ENCODE data around the gene CRISPLD2.

The CRISPLD2 gene

DNA sequence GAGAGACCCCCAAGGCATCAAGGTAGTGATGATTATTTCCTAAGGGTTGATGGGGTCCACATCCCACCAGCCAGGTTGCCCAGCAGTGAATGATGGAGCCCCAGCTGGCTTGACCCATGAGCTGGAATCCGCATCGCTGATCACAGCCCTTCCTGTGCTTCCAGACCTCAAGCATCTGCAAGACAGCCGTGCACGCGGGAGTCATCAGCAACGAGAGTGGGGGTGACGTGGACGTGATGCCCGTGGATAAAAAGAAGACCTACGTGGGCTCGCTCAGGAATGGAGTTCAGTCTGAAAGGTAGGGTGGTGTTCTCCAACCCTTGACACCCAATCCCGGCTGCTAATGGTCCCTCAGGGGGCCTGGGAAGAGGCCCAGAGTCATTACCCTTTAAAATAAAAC, 69.3 kb downstream of the CRISPLD2 start:
- Histone ChIP-seq H3K4me3 (ENCODE audit: low read depth, low read length) (no peak overlapping the region), H3K36me3 (ENCODE audit: control insufficient read depth in 2 of 2, insufficient read depth in 1 of 2, low read length in 2 of 2) (no peaks in the 10 kb centered on the region), H3K9me3 (ENCODE audit: control insufficient read depth, insufficient read depth, low read depth, low read length) (no peaks in the 10 kb centered on the region), H3K4me1 (ENCODE audit: control insufficient read depth, insufficient read depth, low read length) (no peaks in the 10 kb centered on the region), H3K27ac (ENCODE audit: extremely low read depth, low read depth, low read length) (no peak overlapping the region)
- CTCF ChIA-PET: interaction anchor here (1.2 kb wide), 1 partner anchor 63 kb away, joined by 3 read pairs; no protein-coding TSS in a partner anchor
- POLR2A ChIA-PET: interaction anchor here (0.8 kb wide), 1 partner anchor 11 kb away, joined by 3 read pairs; no protein-coding TSS in a partner anchor
- TF ChIP-seq ZNF37A (tag by site-specific recombination; IDR thresholded peaks at IDR 0.05) (no peak), ZNF157 (tag by site-specific recombination; IDR thresholded peaks at IDR 0.05) (no peak), ZNF514 (tag by site-specific recombination; IDR thresholded peaks at IDR 0.05) (no peak), ZNF202 (tag by site-specific recombination; IDR thresholded peaks at IDR 0.05; ENCODE audit: borderline replicate concordance) (no peak), KLF7 (tag by site-specific recombination; IDR thresholded peaks at IDR 0.05; ENCODE audit: borderline replicate concordance) (no peak), ZNF501 (tag by site-specific recombination; IDR thresholded peaks at IDR 0.05) (no peak), ZFP69B (tag by site-specific recombination; IDR thresholded peaks at IDR 0.05) (no peak), ZNF223 (tag by site-specific recombination; IDR thresholded peaks at IDR 0.05) (no peak), ZBTB8A (tag by site-specific recombination; IDR thresholded peaks at IDR 0.05) (no peak), KLF10 (tag by site-specific recombination; IDR thresholded peaks at IDR 0.05) (no peak), ZNF660 (tag by site-specific recombination; IDR thresholded peaks at IDR 0.05) (no peak), ZNF837 (tag by site-specific recombination; IDR thresholded peaks at IDR 0.05) (no peak), ZBTB21 (tag by site-specific recombination; IDR thresholded peaks at IDR 0.05) (no peak)
- TF ChIP-seq, protein P1, sequence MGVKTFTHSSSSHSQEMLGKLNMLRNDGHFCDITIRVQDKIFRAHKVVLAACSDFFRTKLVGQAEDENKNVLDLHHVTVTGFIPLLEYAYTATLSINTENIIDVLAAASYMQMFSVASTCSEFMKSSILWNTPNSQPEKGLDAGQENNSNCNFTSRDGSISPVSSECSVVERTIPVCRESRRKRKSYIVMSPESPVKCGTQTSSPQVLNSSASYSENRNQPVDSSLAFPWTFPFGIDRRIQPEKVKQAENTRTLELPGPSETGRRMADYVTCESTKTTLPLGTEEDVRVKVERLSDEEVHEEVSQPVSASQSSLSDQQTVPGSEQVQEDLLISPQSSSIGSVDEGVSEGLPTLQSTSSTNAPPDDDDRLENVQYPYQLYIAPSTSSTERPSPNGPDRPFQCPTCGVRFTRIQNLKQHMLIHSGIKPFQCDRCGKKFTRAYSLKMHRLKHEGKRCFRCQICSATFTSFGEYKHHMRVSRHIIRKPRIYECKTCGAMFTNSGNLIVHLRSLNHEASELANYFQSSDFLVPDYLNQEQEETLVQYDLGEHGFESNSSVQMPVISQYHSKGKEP (tag by site-specific recombination; IDR thresholded peaks at IDR 0.05): no peak
- TF ChIP-seq, protein P2, sequence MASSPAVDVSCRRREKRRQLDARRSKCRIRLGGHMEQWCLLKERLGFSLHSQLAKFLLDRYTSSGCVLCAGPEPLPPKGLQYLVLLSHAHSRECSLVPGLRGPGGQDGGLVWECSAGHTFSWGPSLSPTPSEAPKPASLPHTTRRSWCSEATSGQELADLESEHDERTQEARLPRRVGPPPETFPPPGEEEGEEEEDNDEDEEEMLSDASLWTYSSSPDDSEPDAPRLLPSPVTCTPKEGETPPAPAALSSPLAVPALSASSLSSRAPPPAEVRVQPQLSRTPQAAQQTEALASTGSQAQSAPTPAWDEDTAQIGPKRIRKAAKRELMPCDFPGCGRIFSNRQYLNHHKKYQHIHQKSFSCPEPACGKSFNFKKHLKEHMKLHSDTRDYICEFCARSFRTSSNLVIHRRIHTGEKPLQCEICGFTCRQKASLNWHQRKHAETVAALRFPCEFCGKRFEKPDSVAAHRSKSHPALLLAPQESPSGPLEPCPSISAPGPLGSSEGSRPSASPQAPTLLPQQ (tag by site-specific recombination; IDR thresholded peaks at IDR 0.05): no peak
- TF ChIP-seq, protein P3, sequence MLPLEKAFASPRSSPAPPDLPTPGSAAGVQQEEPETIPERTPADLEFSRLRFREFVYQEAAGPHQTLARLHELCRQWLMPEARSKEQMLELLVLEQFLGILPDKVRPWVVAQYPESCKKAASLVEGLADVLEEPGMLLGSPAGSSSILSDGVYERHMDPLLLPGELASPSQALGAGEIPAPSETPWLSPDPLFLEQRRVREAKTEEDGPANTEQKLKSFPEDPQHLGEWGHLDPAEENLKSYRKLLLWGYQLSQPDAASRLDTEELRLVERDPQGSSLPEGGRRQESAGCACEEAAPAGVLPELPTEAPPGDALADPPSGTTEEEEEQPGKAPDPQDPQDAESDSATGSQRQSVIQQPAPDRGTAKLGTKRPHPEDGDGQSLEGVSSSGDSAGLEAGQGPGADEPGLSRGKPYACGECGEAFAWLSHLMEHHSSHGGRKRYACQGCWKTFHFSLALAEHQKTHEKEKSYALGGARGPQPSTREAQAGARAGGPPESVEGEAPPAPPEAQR (tag by site-specific recombination; IDR thresholded peaks at IDR 0.05): no peak
- TF ChIP-seq, protein P4, sequence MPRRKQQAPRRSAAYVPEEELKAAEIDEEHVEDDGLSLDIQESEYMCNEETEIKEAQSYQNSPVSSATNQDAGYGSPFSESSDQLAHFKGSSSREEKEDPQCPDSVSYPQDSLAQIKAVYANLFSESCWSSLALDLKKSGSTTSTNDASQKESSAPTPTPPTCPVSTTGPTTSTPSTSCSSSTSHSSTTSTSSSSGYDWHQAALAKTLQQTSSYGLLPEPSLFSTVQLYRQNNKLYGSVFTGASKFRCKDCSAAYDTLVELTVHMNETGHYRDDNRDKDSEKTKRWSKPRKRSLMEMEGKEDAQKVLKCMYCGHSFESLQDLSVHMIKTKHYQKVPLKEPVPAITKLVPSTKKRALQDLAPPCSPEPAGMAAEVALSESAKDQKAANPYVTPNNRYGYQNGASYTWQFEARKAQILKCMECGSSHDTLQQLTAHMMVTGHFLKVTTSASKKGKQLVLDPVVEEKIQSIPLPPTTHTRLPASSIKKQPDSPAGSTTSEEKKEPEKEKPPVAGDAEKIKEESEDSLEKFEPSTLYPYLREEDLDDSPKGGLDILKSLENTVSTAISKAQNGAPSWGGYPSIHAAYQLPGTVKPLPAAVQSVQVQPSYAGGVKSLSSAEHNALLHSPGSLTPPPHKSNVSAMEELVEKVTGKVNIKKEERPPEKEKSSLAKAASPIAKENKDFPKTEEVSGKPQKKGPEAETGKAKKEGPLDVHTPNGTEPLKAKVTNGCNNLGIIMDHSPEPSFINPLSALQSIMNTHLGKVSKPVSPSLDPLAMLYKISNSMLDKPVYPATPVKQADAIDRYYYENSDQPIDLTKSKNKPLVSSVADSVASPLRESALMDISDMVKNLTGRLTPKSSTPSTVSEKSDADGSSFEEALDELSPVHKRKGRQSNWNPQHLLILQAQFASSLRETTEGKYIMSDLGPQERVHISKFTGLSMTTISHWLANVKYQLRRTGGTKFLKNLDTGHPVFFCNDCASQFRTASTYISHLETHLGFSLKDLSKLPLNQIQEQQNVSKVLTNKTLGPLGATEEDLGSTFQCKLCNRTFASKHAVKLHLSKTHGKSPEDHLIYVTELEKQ (tag by site-specific recombination; IDR thresholded peaks at IDR 0.05; ENCODE audit: borderline replicate concordance): no peak

DNA sequence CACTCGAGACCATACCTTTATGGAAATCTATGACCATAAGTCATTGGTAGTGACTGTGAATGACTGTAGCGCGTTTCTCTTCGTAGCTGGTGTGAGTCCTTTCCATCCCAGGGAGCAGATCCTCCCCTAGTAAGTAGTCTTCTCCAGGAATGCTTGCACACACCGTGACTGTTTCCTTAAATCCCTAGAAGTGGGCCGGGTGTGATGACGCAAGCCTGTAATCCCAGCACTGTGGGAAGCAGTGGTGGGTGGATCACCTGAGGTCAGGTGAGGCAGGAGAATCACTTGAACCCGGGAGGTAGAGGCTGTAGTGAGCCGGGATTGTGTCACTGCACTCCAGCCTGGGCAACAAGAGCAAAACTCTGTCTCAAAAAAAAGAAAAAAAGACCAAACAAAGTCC, 70.6 kb downstream of the CRISPLD2 start:
- Histone ChIP-seq H3K27ac (ENCODE audit: extremely low read depth, low read depth, low read length) (no peak overlapping the region), H3K4me3 (ENCODE audit: low read depth, low read length) (no peak overlapping the region), H3K36me3 (ENCODE audit: control insufficient read depth in 2 of 2, insufficient read depth in 1 of 2, low read length in 2 of 2) (no peaks in the 10 kb centered on the region), H3K4me1 (ENCODE audit: control insufficient read depth, insufficient read depth, low read length) (no peaks in the 10 kb centered on the region), H3K9me3 (ENCODE audit: control insufficient read depth, insufficient read depth, low read depth, low read length) (no peaks in the 10 kb centered on the region)
- POLR2A ChIA-PET: no interaction called here
- TF ChIP-seq, protein P5, sequence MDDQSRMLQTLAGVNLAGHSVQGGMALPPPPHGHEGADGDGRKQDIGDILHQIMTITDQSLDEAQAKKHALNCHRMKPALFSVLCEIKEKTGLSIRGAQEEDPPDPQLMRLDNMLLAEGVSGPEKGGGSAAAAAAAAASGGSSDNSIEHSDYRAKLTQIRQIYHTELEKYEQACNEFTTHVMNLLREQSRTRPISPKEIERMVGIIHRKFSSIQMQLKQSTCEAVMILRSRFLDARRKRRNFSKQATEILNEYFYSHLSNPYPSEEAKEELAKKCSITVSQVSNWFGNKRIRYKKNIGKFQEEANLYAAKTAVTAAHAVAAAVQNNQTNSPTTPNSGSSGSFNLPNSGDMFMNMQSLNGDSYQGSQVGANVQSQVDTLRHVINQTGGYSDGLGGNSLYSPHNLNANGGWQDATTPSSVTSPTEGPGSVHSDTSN (CRISPR knock-in tag; IDR thresholded peaks at IDR 0.05): no peak
- TF ChIP-seq, protein P6, sequence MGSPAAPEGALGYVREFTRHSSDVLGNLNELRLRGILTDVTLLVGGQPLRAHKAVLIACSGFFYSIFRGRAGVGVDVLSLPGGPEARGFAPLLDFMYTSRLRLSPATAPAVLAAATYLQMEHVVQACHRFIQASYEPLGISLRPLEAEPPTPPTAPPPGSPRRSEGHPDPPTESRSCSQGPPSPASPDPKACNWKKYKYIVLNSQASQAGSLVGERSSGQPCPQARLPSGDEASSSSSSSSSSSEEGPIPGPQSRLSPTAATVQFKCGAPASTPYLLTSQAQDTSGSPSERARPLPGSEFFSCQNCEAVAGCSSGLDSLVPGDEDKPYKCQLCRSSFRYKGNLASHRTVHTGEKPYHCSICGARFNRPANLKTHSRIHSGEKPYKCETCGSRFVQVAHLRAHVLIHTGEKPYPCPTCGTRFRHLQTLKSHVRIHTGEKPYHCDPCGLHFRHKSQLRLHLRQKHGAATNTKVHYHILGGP (tag by site-specific recombination; IDR thresholded peaks at IDR 0.05): peak; percentile 70
- 0 out of 2 replicates have a peak, but pooled peaks have one; percentile 9 for TF ChIP-seq EGR2 (tag by site-specific recombination; IDR thresholded peaks at IDR 0.05; ENCODE audit: low read depth)
- CTCF ChIA-PET: interaction anchor here (1.4 kb wide), 1 partner anchor 136 kb away, joined by 5 read pairs; no protein-coding TSS in a partner anchor

All from HEK293 (cell line).